GM12891 (cell line): ENCODE results near the gene CHST10.
"Not testable (repeated sequence)": the region's sequence is repeated elsewhere in the genome, so short reads cannot be mapped to it uniquely, and the experiment has no call there.

Experiments
- PAX5 ChIP-seq: IDR thresholded peaks from 2 replicates; pipeline ENCODE4 v1.6.1; 2011; ENCODE audit warnings: low read length, moderate library complexity, mild to moderate bottlenecking; ENCODE audit not compliant: insufficient read depth, severe bottlenecking
- POLR2A ChIP-seq: IDR thresholded peaks from 2 replicates; pipeline ENCODE4 v1.6.1; 2011; ENCODE audit warnings: low read depth, low read length, control low read depth
- POLR2AphosphoS5 ChIP-seq: IDR thresholded peaks from 2 replicates; pipeline ENCODE4 v1.6.1; 2011; ENCODE audit warnings: low read depth, low read length, control low read depth
- SPI1 ChIP-seq: IDR thresholded peaks from 2 replicates; pipeline ENCODE4 v1.6.1; 2011; ENCODE audit warnings: low read depth, low read length, control low read depth

DNA sequence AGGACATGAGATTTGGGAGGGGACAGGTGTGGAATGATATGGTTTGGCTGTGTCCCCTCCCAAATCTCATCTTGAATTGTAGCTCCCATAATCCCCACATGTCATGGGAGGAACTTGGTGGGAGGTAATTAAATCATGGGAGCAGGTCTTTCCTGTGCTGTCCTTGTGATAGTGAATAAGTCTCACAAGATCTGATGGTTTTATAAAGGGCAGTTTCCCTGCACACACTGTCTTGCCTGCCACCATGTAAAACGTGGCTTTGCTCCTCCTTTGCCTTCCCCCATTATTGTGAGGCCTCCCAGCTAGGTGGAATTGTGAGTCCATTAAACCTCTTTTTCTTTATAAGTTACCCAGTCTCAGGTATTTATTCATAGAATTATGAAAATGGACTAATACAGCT lies 72.3 kb downstream of the CHST10 start:
- TF ChIP-seq POLR2A, POLR2AphosphoS5, PAX5, SPI1: not testable (repeated sequence)
